K562 (cell line): ENCODE measurements around the gene MYB.

Source experiments
- CHD2 ChIP-seq: IDR thresholded peaks from 2 replicates; pipeline ENCODE4 v1.6.1; 2011; ENCODE audit warnings: low read depth, low read length
- CTCF ChIP-seq, 3 experiments: IDR thresholded peaks in 2 of 3; conservative IDR thresholded peaks in 1 of 3; 2 replicates each; pipeline ENCODE4 v1.5.1; 2011 to 2012; ENCODE audit warnings: low read length in 3 of 3, mild to moderate bottlenecking in 3 of 3, control low read depth in 2 of 3, improper control_type of control experiment in 1 of 3, inconsistent platforms in 1 of 3, low read depth in 1 of 3, mixed read lengths in 1 of 3, moderate library complexity in 1 of 3; ENCODE audit not compliant: insufficient read depth in 2 of 3
- FOXM1 ChIP-seq, 2 experiments: fragments of 450-650 bp in 1 of 2; sonication (generic) in 1 of 2; formaldehyde crosslinking in 1 of 2; IDR thresholded peaks; 2 replicates each; pipeline versions ENCODE4 v1.6.1 to v1.9.0; 2017 to 2022; ENCODE audit warnings: low read depth in 2 of 2, mild to moderate bottlenecking in 2 of 2, missing genetic modification reagents in 1 of 2, moderate library complexity in 1 of 2
- HMG20B ChIP-seq: fragments of 250-450 bp; sonication (Bioruptor Pico); IDR thresholded peaks from 2 replicates; pipeline ENCODE4 v1.5.0; 2021; ENCODE audit warnings: mild to moderate bottlenecking
- JUND ChIP-seq, 2 experiments: IDR thresholded peaks; 2 replicates in 1 of 2; 3 replicates in 1 of 2; pipeline ENCODE4 v1.6.1; 2011; ENCODE audit warnings: borderline replicate concordance in 2 of 2, low read depth in 2 of 2, low read length in 2 of 2, improper control_type of control experiment in 1 of 2, missing biosample characterization in 1 of 2, missing genetic modification characterization in 1 of 2, missing genetic modification reagents in 1 of 2
- NFIC ChIP-seq: fragments of 450-650 bp; IDR thresholded peaks from 2 replicates; pipeline ENCODE4 v1.6.1; 2017; ENCODE audit warnings: mild to moderate bottlenecking, inconsistent platforms
- PHF21A ChIP-seq: fragments of 450-650 bp; IDR thresholded peaks from 2 replicates; pipeline ENCODE4 v1.6.1; 2017; ENCODE audit warnings: low read depth, borderline replicate concordance
- POLR2AphosphoS5 ChIP-seq: IDR thresholded peaks from 2 replicates; pipeline ENCODE4 v1.6.1; 2011; ENCODE audit warnings: mild to moderate bottlenecking, low read depth, low read length, moderate library complexity; ENCODE audit not compliant: control insufficient read depth, insufficient read depth
- RAD21 ChIP-seq, 2 experiments: fragments of 250-450 bp in 1 of 2; fragments of 450-650 bp in 1 of 2; sonication (Bioruptor Pico) in 1 of 2; formaldehyde crosslinking in 1 of 2; IDR thresholded peaks in 1 of 2; conservative IDR thresholded peaks in 1 of 2; 2 replicates each; pipeline versions ENCODE4 v1.4.0 to v1.8.0; 2020 to 2022; ENCODE audit warnings: mild to moderate bottlenecking in 2 of 2, moderate library complexity in 1 of 2
- SMARCA5 ChIP-seq: fragments of 450-650 bp; IDR thresholded peaks from 2 replicates; pipeline ENCODE4 v1.6.1; 2016
- SMARCE1 ChIP-seq: fragments of 450-650 bp; IDR thresholded peaks from 2 replicates; pipeline ENCODE4 v1.7.1; 2016; ENCODE audit warnings: mild to moderate bottlenecking
- ZBTB40 ChIP-seq, 2 experiments: fragments of 450-650 bp in 1 of 2; sonication (generic) in 1 of 2; formaldehyde crosslinking in 1 of 2; IDR thresholded peaks; 2 replicates each; pipeline versions ENCODE4 v1.7.1 to v1.9.0; 2016 to 2022; ENCODE audit warnings: inconsistent platforms in 1 of 2, mild to moderate bottlenecking in 1 of 2, missing genetic modification reagents in 1 of 2
- ZSCAN32 ChIP-seq: fragments of 450-650 bp; formaldehyde crosslinking; IDR thresholded peaks from 2 replicates; pipeline ENCODE4 v1.4.0; 2020; ENCODE audit warnings: mild to moderate bottlenecking, moderate library complexity
- TF ChIP-seq, protein P1 (sequence below): fragments of 150-350 bp; conservative IDR thresholded peaks from 2 replicates; pipeline ENCODE4 v1.6.1; 2014; ENCODE audit warnings: low read length

GRCh38 chr6:135215160-135215559 is 34.1 kb downstream of the MYB start:
- no peak for TF ChIP-seq CTCF (IDR thresholded peaks at IDR 0.05 in 2 of 3, conservative IDR thresholded peaks at IDR 0.05 in 1 of 3; ENCODE audit: insufficient read depth in 2 of 3, low read depth in 1 of 3, low read length in 3 of 3)
- no peak for TF ChIP-seq CHD2
- no peak for TF ChIP-seq RAD21 (CRISPR knock-in tag; conservative IDR thresholded peaks at IDR 0.05 in 1 of 2, IDR thresholded peaks at IDR 0.05 in 1 of 2)
- no peak for TF ChIP-seq JUND (IDR thresholded peaks at IDR 0.05; ENCODE audit: borderline replicate concordance, low read depth, low read length)
- no peak for TF ChIP-seq JUND (tag; IDR thresholded peaks at IDR 0.05; ENCODE audit: borderline replicate concordance, low read depth, low read length)
- TF ChIP-seq, protein P1, sequence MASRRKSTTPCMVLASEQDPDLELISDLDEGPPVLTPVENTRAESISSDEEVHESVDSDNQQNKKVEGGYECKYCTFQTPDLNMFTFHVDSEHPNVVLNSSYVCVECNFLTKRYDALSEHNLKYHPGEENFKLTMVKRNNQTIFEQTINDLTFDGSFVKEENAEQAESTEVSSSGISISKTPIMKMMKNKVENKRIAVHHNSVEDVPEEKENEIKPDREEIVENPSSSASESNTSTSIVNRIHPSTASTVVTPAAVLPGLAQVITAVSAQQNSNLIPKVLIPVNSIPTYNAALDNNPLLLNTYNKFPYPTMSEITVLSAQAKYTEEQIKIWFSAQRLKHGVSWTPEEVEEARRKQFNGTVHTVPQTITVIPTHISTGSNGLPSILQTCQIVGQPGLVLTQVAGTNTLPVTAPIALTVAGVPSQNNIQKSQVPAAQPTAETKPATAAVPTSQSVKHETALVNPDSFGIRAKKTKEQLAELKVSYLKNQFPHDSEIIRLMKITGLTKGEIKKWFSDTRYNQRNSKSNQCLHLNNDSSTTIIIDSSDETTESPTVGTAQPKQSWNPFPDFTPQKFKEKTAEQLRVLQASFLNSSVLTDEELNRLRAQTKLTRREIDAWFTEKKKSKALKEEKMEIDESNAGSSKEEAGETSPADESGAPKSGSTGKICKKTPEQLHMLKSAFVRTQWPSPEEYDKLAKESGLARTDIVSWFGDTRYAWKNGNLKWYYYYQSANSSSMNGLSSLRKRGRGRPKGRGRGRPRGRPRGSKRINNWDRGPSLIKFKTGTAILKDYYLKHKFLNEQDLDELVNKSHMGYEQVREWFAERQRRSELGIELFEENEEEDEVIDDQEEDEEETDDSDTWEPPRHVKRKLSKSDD, result no peak
- no peak for TF ChIP-seq NFIC
- no peak for TF ChIP-seq SMARCE1
- TF ChIP-seq HMG20B (CRISPR knock-in tag), result no peak
- TF ChIP-seq PHF21A, result no peak
- no peak for TF ChIP-seq SMARCA5
- no peak for TF ChIP-seq FOXM1 (IDR thresholded peaks at IDR 0.05; ENCODE audit: low read depth)
- TF ChIP-seq FOXM1 (CRISPR knock-in tag; IDR thresholded peaks at IDR 0.05; ENCODE audit: low read depth), result no peak
- no peak for TF ChIP-seq POLR2AphosphoS5
- TF ChIP-seq ZBTB40 (IDR thresholded peaks at IDR 0.05), result no peak
- TF ChIP-seq ZBTB40 (CRISPR knock-in tag; IDR thresholded peaks at IDR 0.05), result no peak
- TF ChIP-seq ZSCAN32, result no peak
